Measurements from ENCODE around the gene ID3. TPM values are rescaled to one million over a fixed set of nuclear protein-coding genes. Genes with fewer than 3 reads are reported as not detected.
"Not testable (repeated sequence)": the region's sequence is repeated elsewhere in the genome, so short reads cannot be mapped to it uniquely, and the experiment has no call there.

Gene ID3
- total RNA-seq, 1 experiment from 2014 or later = 39.6 TPM

- POLR2A ChIA-PET = no interaction called here
- Histone ChIP-seq H3K36me3 (ENCODE audit: control insufficient read depth, insufficient read depth, low read length) (no peaks in the 10 kb centered on the region), H3K27me3 (ENCODE audit: control insufficient read depth, insufficient read depth, low read length) (no peaks in the 10 kb centered on the region), H3K4me1 (ENCODE audit: control insufficient read depth, insufficient read depth, low read length) (0 out of 2 replicates have a peak, but pooled peaks cover 2% of the 10 kb centered on the region), H3K27ac (ENCODE audit: low read length) (no peak overlapping the region), H3K4me3 (ENCODE audit: low read depth in 2 of 2, low read length in 2 of 2) (no peak overlapping the region), H3K9me3 (ENCODE audit: control insufficient read depth, insufficient read depth, low read depth, low read length) (no peaks in the 10 kb centered on the region)
- ATAC-seq = no peak
- no peak for TF ChIP-seq REST (IDR thresholded peaks at IDR 0.05; ENCODE audit: insufficient read depth in 1 of 2, low read depth in 2 of 2, low read length in 1 of 2)
- TF ChIP-seq TCF7L2 (IDR thresholded peaks at IDR 0.05; ENCODE audit: low read depth, low read length) = no peak
- TF ChIP-seq SIN3A (IDR thresholded peaks at IDR 0.05; ENCODE audit: borderline replicate concordance, insufficient read depth, low read depth, low read length) = no peak
- TF ChIP-seq POLR2AphosphoS5 (IDR thresholded peaks at IDR 0.05; ENCODE audit: low read depth, low read length) = no peak
- no peak for TF ChIP-seq CTCF (IDR thresholded peaks at IDR 0.05)
- intact Hi-C loops (cut with micrococcal nuclease; ENCODE audit: unreplicated experiment) = no loop called here
- DNase-seq (ENCODE audit: low read depth, low spot score) = no peak
- no TSS peak for BruUV-seq (replicated peaks)
- in situ Hi-C loops (cut with HindIII; ENCODE audit: low pct_unique_long_range_greater_than_20kb, low sequenced_read_pairs) = no loop called here
- CTCF ChIA-PET = interaction anchor here (0.7 kb wide), 1 partner anchor 75 kb away, joined by 4 read pairs; no protein-coding TSS in a partner anchor
Observed at GRCh38 chr1:23585321-23586022, 26.2 kb upstream of the ID3 start.

GRCh38 chr1:23583727-23584126 is 24.4 kb upstream of the ID3 start:
- CTCF ChIA-PET; BruUV-seq (replicated peaks); ATAC-seq; in situ Hi-C loops (cut with HindIII; ENCODE audit: low pct_unique_long_range_greater_than_20kb, low sequenced_read_pairs); POLR2A ChIA-PET; DNase-seq (ENCODE audit: low read depth, low spot score); H3K4me3 ChIP-seq (ENCODE audit: low read depth in 2 of 2, low read length in 2 of 2); H3K36me3 ChIP-seq (ENCODE audit: control insufficient read depth, insufficient read depth, low read length); H3K9me3 ChIP-seq (ENCODE audit: control insufficient read depth, insufficient read depth, low read depth, low read length); H3K27me3 ChIP-seq (ENCODE audit: control insufficient read depth, insufficient read depth, low read length); H3K27ac ChIP-seq (ENCODE audit: low read length); intact Hi-C loops (cut with micrococcal nuclease; ENCODE audit: unreplicated experiment); H3K4me1 ChIP-seq (ENCODE audit: control insufficient read depth, insufficient read depth, low read length): not testable (repeated sequence)

GRCh38 chr1:23582820-23583219 is 23.5 kb upstream of the ID3 start:
- H3K27me3 ChIP-seq (ENCODE audit: control insufficient read depth, insufficient read depth, low read length) = no peaks in the 10 kb centered on the region
- TF ChIP-seq TCF7L2 (IDR thresholded peaks at IDR 0.05; ENCODE audit: low read depth, low read length) (no peak), POLR2AphosphoS5 (IDR thresholded peaks at IDR 0.05; ENCODE audit: low read depth, low read length) (no peak), REST (IDR thresholded peaks at IDR 0.05; ENCODE audit: insufficient read depth in 1 of 2, low read depth in 2 of 2, low read length in 1 of 2) (no peak), CTCF (IDR thresholded peaks at IDR 0.05) (no peak), SIN3A (IDR thresholded peaks at IDR 0.05; ENCODE audit: borderline replicate concordance, insufficient read depth, low read depth, low read length) (no peak)
- DNase-seq (ENCODE audit: low read depth, low spot score) (no peak), ATAC-seq (no peak)
- in situ Hi-C loops (cut with HindIII; ENCODE audit: low pct_unique_long_range_greater_than_20kb, low sequenced_read_pairs) = no loop called here
- no TSS peak for BruUV-seq (replicated peaks)
- no peaks in the 10 kb centered on the region for H3K9me3 ChIP-seq (ENCODE audit: control insufficient read depth, insufficient read depth, low read depth, low read length)
- intact Hi-C loops (cut with micrococcal nuclease; ENCODE audit: unreplicated experiment) = no loop called here
- POLR2A ChIA-PET = no interaction called here
- no peaks in the 10 kb centered on the region for H3K36me3 ChIP-seq (ENCODE audit: control insufficient read depth, insufficient read depth, low read length)
- H3K4me3 ChIP-seq (ENCODE audit: low read depth in 2 of 2, low read length in 2 of 2) = no peak overlapping the region
- CTCF ChIA-PET = interaction anchor here (0.6 kb wide), 1 partner anchor 157 kb away, joined by 8 read pairs; no protein-coding TSS in a partner anchor
- peaks cover 2% of the 10 kb centered on the region; the same call in 1 of the 2 replicates for H3K4me1 ChIP-seq (ENCODE audit: control insufficient read depth, insufficient read depth, low read length)
- no peak overlapping the region for H3K27ac ChIP-seq (ENCODE audit: low read length)

All from Panc1 (cell line).